Right hindlimb (tissue), 1 donor: Measurements from ENCODE around the gene MLLT3.
A peak's percentile ranks its signal among the peaks of the same experiment; 100 is the strongest.

Experiments
- DNase-seq: peaks from one replicate; pipeline ENCODE4 v3.0.0-alpha.2; 2018

Gene MLLT3

DNA sequence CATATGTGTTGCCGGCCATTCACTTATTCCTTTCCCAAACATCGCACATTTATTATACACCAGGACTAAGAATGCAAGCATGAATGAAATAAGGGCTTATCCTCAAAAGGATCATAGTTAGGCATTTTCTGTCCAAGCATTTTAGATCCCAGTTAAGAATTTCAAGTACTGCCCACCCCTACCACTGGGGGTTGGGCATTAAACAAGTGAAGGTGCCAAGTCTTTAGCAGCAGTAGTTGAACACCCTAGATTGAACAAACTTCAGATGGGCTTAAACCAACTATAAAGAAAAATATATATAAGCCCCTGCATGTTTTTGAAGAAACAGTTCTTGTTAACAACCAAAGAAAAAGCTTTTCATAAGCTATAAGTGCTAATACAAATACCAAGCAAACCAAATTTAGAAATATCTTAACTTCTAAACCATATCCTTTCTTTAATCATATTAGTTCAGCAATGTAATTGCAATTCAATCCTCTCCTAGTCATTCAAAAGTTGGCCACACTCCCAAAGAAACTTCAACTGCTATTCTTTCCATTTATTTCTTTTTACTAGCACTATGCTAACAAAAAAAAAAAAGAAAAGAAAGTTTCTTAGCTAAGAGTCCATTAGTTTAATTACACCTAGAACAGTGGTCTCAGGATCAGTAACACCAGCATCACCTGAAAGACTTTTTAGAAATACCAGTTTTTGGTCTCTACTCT lies 149.8 kb downstream of the MLLT3 start:
- no peak for DNase-seq

GRCh38 chr9:20466328-20467008 lies 155.8 kb downstream of the MLLT3 start:
- no peak for DNase-seq

DNA sequence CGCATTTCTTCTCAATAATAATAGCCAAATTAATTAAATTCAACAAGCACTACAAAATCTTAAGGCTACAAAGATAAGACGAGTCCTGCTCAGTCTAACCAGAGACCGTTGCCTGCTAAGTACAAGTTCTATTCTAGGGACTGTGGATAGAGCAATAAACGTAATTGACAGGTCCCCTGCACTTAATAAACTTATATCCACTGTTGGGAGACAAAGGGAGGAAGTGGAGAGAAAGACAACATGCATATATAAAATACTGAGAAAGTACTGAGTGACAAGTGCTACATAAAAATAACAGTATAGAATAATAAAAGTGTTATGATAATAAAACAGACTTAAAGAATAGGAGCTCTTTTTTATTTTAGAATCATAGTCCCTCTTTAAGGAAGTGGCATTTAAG lies 158.1 kb downstream of the MLLT3 start:
- no peak for DNase-seq

- no peak for DNase-seq
These were observed 158.5 kb downstream of the MLLT3 start for GRCh38 chr9:20463823-20464222.

DNA sequence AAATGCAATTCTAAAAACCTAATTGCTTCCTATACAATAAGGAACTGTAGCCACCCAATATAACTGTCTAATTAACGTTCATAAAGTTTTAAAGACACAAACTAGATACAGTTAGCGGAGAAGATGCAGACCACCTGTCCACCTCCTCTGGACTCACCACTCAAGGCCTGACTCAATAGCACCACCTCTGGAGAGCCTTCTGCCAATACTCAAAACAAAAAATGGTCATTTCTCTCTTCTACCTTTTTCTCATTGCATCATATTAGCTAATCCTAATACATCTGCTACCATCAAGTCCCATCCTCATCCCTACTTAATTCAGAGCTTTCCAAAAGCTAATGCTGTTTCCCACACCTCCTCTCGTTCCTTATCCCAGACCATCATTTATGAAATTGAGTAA lies 159.9 kb downstream of the MLLT3 start:
- no peak for DNase-seq

GRCh38 chr9:20447291-20447690 lies 175.0 kb downstream of the MLLT3 start:
- no peak for DNase-seq

GRCh38 chr9:20446248-20446647 lies 176.1 kb downstream of the MLLT3 start:
- no peak for DNase-seq

GRCh38 chr9:20442461-20443319 lies 179.6 kb downstream of the MLLT3 start:
- peak; percentile 27 for DNase-seq

DNA sequence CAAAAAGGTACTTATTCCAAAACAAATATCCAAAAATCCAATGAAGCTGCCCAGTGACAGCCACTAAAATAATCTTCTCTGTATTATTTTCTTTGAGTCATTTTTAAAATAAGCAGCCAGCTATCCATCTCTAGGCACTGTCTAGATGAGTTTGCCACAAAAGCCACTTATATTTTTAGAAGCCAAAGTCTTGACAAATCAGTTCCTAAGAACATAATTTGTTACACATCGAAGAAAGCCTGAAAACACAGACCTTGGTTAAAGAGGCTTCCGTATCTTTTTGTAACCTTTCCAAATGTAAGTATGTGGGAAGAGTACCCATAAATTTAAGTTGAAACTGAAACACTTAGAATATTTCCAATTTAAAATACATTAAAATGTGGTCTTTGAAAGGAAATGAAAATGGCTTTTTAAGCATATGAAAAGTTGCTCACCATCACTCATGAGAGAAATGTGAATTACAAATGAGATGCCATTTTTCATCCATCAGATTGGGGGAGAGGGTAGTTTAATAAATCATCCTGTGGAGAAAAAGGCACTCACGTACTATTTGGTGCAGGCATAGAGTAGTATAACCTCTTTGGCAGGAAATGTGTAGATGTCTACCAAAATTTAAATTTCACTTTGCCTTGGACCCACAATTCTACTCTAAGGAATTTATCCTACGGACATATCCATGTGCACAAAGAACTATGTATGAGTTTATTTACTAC lies 180.4 kb downstream of the MLLT3 start:
- no peak for DNase-seq

DNA sequence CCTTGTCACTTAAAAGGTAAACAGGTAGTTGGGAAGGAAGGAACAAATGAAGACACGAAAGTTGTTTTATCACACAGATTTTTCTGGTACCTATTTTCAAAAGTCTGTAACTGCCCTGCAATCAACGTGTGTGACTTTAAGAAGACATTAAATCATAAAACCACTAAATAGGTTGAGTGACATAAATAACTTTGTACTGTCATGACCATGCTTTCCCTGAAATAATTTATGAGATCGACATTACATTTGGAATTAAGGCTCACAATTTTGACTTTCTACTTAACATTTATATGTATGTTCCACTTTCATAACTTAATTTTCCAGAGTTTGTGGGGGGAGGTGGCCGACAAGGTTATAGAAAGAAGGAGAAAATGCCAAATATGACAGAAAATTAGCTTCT lies 181.1 kb downstream of the MLLT3 start:
- DNase-seq: no peak

DNA sequence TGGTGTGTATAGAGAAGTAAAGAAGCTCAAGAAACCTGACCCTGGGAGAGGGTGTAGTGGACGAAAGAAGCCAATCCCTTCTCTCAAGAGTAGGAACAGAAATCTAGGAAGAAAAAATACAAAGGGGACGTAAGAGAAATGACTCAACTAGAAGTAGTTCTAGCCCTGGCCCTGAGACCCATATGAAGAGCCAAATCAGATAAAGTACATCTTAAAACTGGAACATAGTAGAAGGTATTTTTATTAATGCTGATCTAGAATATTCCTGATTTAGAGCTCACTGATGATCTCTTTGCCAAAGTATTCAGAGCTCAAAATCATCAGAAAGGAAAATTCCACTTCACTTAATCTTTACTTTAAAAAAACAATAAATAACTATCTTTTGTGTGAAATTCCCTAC lies 184.8 kb downstream of the MLLT3 start:
- no peak for DNase-seq

DNA sequence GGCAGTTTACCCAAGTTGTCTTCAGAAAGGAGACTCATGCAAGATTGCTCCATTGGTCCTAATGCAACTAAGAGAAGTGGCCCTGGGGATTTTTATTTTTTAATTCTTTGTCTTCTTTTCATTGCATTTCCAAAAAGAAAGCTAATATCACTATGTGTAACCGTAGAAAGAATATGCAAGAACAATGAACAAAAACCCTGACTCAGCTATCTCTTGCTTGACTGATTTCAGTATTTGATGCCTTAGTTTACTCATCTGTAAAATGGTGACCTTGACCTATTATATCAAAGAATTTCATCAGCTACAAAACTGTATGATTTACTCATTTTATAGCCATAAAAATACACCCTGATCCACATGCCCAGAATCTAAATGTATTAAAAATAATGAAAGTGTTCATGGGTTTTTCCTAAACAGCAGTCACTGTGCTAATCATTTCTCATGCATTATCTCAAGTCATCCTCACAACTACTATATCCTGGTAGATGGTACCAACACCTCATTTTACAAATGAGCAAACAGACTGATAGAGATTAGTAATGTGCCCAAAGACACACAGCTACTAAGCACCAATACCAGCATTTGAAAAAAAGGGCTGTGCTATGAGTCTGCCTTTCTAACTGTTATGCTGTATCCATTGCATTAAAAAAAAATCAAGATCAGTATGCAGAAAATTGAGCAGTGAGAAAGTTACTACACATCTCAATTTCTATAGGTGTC lies 185.7 kb downstream of the MLLT3 start:
- no peak for DNase-seq

- no peak for DNase-seq
These were observed 193.3 kb downstream of the MLLT3 start for GRCh38 chr9:20428976-20429375.

GRCh38 chr9:20427359-20427758 lies 194.9 kb downstream of the MLLT3 start:
- no peak for DNase-seq

DNA sequence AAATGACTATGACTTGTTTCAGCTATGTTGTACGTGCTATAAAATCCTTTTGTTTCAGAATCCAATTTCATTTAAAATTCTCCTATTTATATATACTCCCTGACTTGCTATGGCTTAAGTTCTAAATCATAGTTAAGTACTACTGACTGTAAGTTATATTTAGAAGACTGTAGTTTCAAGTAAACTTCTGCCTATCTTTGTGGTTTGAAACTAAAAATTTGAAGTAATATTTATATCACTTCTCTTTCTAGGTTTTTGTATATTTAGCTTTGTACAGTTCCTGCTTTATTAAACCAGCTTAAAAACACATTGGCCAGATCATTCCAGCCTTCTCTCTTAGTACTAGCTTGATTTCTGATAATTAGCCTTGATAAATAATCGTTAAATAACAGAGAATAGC lies 196.3 kb downstream of the MLLT3 start:
- DNase-seq: no peak

- no peak for DNase-seq
These were observed 202.8 kb downstream of the MLLT3 start for GRCh38 chr9:20419533-20419932.

DNA sequence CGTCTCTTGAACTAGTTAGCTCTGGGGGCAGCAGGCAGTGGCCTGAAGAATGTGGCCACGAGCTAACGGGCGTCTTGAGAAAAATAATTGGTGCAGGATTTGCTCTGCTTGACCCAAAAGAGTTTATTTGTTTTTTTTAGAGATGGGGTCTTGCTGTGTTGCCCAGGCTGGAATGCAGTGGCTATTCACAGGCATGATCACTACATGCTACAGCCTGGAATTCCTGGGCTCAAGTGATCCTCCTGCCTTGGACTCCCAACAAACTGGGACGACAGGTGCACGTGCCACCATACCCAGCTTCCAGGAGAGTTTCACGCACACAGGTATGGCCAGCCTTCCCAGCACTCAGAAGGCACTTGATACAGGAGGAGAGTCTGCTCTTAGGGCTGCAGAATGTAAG lies 203.8 kb downstream of the MLLT3 start:
- no peak for DNase-seq

- no peak for DNase-seq
These were observed 204.8 kb downstream of the MLLT3 start for GRCh38 chr9:20417373-20418080.

GRCh38 chr9:20414150-20414549 lies 208.1 kb downstream of the MLLT3 start:
- no peak for DNase-seq

DNA sequence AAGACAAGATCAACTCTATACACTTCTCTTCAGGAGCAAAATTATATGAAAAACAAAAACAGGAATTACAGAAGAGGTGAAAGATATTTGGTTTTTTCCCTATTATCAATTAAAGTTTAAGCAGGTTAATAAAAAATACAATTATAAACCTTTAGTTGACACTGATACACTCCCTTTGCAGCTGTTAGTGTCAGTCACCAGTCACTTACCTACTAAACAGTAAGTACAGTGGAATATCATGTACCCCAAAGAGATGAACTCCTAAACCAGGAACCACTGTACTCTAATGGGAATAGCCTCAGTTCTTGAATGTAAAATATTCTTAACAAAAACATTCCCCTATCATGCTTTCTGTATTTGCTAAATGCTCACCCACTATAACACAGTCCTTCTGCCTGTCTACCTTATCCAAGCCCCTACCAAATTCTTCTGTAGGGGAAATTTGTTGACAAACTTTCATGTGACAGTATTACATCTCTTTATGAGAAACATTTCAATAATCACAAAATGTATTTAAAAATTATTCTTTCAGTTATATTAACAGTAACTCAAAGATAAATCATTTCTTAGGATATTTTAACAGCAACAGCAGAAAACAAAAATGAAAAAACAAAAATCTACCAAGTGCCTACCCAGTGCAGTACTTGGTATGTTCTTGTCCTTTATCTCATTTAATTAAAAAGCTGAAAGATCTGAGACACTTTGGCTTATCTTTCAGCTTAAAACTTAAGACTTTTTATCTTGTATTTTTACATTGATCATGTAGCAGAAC lies 212.8 kb downstream of the MLLT3 start:
- DNase-seq: no peak

DNA sequence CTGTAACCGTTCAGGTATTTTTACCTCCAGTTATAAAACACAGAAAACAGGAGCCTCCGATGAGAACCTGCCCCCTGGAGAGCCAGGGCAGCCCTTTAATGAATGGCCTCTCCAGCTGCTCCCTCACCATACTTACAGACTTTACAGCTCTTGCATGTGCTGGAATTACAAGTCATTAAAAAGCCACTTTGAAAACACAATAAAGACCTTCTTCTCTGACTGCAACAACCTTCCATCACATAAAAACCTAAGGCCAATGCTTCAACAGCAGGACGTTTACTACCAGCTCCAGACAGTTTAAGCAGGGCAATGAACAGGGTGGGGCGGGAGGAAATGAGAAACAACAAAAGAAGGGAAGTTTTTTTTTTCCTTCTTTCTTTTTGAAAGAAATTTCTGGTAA lies 213.8 kb downstream of the MLLT3 start:
- DNase-seq: no peak
